Measurements from ENCODE around the gene EFNA4.
"Not testable (repeated sequence)": the region's sequence is repeated elsewhere in the genome, so short reads cannot be mapped to it uniquely, and the experiment has no call there.

Gene EFNA4

DNA sequence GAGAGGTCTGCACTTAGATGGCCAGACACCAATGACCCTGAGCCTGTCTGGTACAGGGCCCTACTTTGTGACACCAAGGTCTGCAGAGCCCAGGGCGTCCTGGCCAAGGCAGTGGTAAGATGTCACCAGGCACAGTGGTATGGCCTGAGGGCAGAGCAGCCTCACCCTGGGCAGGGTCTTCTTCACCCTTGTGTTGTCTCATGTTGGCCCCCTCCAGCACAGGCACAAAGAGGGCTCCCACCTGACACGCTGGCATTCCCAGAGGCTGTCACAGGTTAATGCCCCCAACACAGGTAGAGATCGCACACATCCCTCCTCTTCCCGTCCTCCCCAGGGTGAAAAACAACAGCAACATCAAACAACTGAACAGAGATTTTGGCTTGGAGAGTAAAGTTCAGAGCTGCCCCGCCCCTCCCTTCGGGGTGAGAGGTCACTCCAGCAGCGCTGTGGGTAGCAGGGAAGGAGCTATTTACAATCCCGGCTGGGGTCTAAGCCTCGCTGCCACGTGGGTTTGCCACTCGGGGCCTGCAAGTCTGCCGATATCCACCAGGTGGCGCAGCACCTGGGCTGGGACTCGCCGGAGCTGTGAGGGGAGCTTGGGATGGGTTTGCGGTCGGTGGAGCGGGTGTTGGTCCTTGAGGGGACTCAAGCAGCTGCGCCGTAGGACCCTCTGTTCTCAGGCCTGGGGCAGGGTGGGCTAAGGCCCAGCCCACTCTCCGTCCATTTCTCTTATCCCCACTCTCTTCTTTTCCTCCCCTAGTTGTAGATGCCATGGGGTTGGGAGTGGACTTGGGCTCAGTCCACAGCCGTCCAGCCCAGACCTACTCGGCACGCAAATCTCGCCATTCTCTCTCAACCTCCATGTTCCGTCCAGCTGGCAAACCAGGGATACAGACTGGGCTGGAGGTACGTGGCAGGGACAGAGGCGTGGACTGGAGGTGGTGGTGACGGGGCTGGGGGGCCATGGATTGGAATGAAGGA, 27.8 kb downstream of the EFNA4 start:
- peak; percentile 65 for DNase-seq

DNA sequence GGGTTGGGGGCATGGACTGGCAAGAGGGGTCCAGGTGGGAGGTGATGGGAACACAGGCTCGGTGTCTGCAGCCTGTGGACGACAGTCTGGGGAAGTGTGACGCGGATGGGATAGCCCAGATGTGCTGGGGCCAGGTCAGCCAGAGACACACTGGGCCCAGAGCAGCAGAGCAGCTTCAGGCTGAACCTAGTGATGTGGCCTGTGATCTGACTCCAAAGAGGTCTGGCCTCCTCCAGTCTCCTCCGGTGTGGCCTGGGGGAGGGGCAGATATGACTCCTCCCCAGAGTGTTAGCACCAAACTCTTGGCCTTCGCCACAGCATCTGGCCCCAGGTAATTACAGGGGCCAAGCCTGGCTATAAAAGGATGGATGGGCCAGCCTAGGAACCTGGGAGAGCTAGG, 28.6 kb downstream of the EFNA4 start:
- DNase-seq, result no peak

GRCh38 chr1:155092641-155093040, 29.1 kb downstream of the EFNA4 start:
- DNase-seq, result no peak

DNA sequence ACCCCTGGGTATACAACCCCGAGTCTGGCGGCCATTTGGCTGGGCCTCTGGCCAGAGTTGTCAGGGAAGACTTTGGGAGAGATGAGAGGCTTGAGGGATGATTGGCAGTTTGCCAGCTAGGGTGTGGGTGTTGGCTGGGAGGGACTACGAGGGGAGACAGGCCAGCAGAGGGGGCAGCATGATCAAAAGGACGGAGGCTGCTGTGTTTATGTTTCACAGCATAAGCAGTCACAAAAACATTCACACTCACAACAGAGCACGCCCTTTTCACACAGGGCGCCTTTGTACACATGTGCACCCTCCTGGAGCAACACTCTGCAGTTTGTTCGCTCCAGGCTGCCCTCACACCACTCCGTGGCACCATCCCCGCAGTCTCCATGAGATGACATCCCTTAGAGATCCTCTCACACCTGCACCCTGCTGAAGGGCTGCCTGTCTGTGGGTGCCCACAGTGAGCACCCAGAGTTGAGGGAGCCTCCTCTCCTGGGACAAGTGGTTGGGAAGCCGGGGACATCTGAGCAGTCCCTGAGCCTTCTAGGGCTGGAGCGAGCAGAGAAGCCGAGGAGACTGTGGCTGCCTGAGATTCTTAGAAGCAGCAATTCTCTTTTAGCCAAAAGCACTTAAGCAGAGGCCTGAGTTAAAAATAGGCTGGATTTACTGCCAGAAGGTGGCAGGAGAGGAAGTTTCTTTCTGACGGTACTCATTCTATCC, 30.5 kb downstream of the EFNA4 start:
- DNase-seq, result peak; percentile 34

DNA sequence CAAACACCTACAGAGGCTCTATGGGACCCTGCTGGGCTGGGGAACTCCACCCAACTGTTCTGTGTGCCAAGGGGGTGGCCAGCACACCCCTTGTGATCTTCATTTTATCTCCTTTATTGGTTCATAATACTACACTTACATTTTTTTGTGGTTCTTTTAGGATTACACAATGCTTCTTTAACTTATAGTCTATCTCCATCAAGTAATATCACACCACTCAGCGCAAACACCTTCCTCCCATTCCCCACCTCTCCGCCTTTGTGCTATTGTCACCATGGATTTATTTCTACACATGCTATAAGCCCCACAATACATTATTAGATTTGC, 31.0 kb downstream of the EFNA4 start:
- no peak for DNase-seq

GRCh38 chr1:155099331-155099730, 35.8 kb downstream of the EFNA4 start:
- DNase-seq, result no peak

DNA sequence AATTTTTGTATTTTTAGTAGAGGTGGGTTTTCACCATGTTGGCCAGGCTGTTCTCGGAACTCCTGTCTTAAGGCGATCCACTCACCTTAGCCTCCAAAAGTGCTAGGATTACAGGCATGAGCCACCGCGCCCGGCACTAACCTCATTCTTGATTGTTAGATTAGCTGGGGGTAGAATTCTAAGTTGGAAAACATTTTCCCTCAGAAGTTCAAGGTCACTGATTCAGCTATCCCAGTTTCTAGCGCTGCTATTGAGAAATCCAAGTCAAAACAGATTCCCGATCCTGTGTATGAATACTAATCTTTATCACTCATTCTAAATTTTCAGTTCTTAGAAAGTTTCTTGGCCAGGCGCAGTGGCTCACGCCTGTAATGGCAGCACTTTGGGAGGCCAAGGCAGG, 39.8 kb downstream of the EFNA4 start:
- DNase-seq, result no peak

GRCh38 chr1:155104605-155105534, 41.3 kb downstream of the EFNA4 start:
- DNase-seq, result no peak

GRCh38 chr1:155105604-155106011, 42.1 kb downstream of the EFNA4 start:
- no peak for DNase-seq

DNA sequence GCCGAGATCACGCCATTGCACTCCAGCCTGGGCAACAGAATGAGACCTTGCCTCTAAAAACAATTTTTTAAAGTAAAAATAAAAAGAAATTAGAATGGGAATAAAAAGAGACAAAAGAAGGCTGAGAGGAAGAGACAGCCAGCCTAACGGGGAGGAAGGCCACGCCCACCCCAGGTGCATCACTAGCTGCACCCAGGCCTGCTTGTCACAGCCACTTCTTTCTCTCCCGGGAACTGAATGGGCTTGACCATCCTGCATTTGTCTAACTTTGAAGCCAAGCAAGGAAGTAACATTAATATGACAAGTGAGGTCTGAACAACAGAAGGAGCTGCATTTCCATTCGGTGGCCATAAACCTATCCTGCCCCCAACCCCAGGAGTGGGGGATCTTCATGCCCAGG, 43.3 kb downstream of the EFNA4 start:
- DNase-seq, result no peak

DNA sequence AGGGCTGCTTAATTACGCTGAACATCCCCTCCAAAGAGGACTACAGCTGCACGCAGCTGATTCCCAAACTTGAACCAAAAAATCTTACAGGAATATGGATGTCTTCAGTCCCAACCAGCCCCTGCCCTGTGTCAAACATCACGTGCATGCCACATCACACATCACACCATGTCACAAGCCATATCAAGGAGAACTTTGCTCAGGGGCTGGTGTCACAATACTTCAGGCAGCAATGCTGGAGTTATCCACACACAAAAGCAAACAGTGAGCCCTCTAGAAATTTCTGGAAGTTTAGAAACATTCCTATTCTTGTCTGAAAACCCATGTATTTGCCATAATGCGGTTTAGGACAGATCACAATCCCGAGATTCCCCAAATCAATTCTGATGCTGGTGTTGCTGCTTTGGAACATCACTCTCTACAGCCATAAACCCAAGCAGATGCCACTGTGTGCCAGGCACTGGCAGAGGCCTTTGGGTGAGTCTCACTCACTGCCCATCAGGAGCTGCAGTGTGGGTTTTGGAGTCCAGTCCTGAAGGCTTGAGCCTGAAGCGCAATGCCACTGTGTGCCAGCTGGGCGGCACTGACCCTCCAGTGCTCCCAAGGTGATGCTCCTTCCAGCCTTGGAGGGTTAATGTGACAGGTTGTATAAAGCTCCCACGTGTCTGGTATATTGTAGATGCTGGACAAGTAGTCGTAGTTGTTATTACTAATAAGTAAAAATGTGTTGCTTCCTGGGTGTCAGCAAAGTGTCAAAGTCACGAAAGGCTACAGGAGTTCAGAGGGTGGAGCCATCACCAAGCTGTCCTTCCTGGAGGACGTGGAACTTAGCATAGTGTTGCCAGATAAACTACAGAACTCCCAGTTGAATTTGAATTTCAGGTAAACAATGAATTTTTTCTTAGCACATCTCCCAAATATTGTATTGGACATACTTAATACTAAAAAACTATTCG, 44.0 kb downstream of the EFNA4 start:
- no peak for DNase-seq

DNA sequence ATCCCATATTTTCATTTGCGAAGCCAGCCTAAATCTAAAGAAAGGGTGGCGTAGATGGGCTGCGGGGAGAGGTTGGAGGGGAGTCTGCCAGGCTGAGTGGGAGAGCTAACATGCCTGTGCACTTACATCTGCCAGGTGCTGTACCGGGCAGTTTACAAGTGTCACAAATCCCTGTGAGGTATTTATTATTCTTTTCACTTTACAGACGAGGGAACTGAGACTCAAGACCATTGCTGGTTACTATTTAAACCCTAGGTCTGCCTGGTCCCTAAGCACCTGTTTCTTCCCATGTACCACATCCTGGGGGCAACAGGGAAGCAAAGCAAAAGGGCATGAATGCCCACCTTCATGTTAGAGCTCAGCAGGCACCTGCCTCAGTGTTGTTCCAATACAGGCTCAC, 44.8 kb downstream of the EFNA4 start:
- no peak for DNase-seq

GRCh38 chr1:155110381-155110780, 46.8 kb downstream of the EFNA4 start:
- no peak for DNase-seq

DNA sequence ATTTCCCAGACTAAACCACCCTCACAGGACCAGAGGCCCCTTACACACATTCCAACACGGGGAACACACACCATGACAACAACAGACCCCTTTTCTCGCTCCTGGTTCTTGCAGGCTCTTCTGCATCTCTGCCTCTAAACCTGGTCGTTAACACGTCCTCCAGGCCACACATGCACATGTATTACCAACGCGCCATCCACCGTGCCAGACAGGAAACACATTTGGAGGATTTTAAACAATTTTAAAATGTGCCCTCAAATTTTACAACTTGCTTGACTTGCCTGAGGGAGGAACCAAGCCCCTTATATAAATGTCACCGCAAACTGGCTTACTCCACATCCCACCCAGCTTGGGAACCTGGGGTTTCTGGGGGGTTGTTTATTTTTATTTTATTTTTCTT, 47.3 kb downstream of the EFNA4 start:
- no peak for DNase-seq

DNA sequence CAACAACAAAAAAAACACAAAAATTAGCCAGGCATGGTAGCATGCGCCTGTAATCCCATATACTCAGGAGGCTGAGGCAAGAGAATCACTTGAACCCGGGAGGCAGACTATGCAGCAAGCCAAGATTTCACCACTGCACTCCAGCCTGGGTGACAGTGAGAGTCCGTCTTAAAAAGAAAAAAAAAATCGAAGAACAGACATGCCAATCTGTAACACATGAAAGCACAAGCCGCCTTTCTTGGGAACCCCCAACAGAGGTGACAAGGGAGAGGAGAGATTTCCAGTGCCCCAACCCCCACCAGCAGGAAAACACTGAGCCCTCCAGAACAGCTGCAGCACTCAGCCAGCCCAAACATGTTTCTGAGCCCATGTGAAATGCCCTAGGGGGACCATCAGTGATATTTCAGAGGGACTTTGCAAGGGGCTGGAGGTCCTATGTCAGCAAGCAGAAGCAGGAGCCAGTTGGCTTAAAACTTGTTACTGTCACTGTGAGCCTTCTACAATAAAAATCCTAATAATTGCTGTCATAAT, 50.0 kb downstream of the EFNA4 start:
- DNase-seq, result no peak

- DNase-seq, result no peak
Observed at GRCh38 chr1:155116113-155116764, 52.7 kb downstream of the EFNA4 start.

DNA sequence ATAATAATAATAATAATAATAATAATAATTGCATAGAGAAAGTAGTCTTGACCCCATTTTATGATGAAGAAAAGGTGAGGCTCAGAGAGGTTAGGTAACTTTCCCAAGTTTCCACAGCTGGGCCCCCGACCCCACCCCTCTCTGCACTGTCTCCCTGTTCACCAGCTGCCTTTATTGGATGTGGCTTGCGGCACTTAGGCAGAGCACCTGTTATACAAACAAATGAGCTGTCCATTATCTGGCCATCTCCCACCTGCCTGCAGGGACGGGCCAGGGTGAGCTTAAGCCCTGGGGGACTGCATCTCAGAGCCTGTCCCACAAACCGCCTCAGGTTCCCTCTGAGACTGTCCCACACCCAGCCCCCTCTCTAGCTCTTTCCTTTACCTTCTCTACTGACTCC, 54.1 kb downstream of the EFNA4 start:
- no peak for DNase-seq

DNA sequence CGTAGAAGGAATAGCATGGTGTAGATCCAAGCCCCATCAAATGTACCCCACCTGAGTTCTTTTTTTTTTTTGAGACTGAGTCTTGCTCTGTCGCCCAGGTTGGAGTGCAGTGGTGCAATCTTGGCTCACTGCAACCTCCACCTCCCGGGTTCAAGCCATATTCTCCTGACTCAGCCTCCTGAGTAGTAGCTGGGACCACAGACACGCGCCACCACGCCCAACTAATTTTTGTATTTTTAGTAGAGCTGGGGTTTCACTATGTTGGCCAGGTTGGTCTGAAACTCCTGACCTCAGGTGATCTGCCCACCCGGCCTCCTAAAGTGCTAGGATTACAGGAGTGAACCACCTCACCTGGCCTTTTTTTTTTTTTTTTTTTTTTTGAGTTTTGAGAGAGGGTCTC, 54.5 kb downstream of the EFNA4 start:
- not testable (repeated sequence) for DNase-seq

Measured in fibroblast of skin of back (primary cell).